ENCODE measurements around the gene MEF2D. TPM values are rescaled to one million over a fixed set of nuclear protein-coding genes. Genes with fewer than 3 reads are reported as not detected.

Gene MEF2D
- total RNA-seq, 4 donors from 2014 or later: 61.7 to 73.5 (median 67.1) TPM

DNA sequence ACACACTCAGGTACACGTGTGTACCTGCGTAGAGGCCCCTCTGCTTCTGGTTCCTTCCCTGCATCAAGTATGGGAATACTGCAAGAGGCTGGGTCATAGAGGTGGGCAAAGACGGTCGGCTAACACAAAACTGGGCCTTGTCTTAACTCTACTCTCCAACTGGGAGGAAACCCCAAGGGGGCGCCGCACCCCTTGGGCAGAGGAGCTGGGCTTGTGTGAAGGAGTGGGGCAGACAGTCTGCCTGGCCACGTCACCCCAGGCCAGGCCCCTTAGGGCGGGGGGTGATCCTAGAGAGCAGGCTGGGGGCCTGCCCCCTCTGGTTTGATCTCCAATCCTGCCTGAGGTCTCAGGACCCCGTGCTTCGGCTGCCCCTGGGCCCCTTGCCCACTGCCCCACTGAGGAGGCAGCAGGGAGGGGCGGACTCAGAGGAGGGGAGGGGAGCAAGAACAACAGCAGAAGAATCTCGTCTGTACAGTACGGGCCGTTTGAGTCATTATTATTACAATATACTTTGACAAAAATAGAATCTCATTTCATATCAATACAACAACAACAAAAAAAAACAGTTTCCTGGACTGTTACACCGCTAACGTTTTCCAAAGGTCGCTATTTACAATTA, 34.7 kb downstream of the MEF2D start:
- DNase-seq (ENCODE audit: low spot score in 2 of 2): peak in 1 of 2 donors; percentile 72
- no peaks in the 10 kb centered on the region for H3K9me3 ChIP-seq
- no peak overlapping the region for H3K4me3 ChIP-seq
- no peaks in the 10 kb centered on the region for H3K27me3 ChIP-seq
- H3K27ac ChIP-seq: peak overlapping the region; percentile 71
- H3K4me1 ChIP-seq: peaks cover 62% of the 10 kb centered on the region
- TF ChIP-seq POLR2AphosphoS5 (IDR thresholded peaks at IDR 0.05) (no peak), EP300 (IDR thresholded peaks at IDR 0.05) (no peak), POLR2A (IDR thresholded peaks at IDR 0.05) (no peak)
- TF ChIP-seq, protein P1, sequence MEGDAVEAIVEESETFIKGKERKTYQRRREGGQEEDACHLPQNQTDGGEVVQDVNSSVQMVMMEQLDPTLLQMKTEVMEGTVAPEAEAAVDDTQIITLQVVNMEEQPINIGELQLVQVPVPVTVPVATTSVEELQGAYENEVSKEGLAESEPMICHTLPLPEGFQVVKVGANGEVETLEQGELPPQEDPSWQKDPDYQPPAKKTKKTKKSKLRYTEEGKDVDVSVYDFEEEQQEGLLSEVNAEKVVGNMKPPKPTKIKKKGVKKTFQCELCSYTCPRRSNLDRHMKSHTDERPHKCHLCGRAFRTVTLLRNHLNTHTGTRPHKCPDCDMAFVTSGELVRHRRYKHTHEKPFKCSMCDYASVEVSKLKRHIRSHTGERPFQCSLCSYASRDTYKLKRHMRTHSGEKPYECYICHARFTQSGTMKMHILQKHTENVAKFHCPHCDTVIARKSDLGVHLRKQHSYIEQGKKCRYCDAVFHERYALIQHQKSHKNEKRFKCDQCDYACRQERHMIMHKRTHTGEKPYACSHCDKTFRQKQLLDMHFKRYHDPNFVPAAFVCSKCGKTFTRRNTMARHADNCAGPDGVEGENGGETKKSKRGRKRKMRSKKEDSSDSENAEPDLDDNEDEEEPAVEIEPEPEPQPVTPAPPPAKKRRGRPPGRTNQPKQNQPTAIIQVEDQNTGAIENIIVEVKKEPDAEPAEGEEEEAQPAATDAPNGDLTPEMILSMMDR (IDR thresholded peaks at IDR 0.05): no peak
- peaks cover 57% of the 10 kb centered on the region for H3K36me3 ChIP-seq
- WGBS: 44% methylated on average over 15 of the region's 17 CpGs

DNA sequence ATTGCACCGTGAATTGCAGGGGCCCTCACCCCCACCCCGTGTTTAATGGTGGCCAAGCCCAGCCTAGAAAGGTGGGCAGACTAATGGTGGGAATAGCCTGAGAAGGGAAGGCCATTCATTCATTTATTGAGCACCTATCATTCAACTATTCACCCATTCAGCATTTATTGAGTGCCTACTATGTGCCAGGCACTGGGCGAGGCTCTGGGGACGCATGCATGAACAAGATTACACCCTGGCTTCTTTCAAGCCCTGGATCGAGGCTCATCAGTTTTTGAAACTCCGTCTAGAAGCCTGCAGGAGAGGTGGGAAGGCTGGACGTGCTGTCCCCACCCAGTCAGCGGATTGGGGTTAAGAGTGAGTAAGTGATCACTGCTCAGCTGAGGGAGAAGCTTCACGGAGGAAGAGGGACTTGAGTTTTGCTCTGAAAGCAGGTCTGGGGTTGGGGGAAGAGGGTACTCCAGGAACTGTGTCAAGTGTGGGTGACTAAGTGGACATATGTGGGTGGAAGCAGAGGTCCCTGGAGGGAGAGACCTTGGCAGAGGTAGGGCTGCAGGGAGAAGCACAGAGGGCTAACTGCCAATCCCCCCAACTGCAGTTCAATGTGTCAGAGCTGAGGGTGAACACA, 35.6 kb downstream of the MEF2D start:
- peaks cover 62% of the 10 kb centered on the region for H3K4me1 ChIP-seq
- 65% methylated on average over 9 of the region's 9 CpGs for WGBS
- no peak for DNase-seq (ENCODE audit: low spot score in 2 of 2)
- peak overlapping the region; percentile 71 for H3K27ac ChIP-seq
- no peaks in the 10 kb centered on the region for H3K27me3 ChIP-seq
- no peak overlapping the region for H3K4me3 ChIP-seq
- no peaks in the 10 kb centered on the region for H3K9me3 ChIP-seq
- TF ChIP-seq POLR2A (IDR thresholded peaks at IDR 0.05): no peak
- no peak for TF ChIP-seq EP300 (IDR thresholded peaks at IDR 0.05)
- TF ChIP-seq, protein P1 (IDR thresholded peaks at IDR 0.05): no peak
- TF ChIP-seq POLR2AphosphoS5 (IDR thresholded peaks at IDR 0.05): no peak
- H3K36me3 ChIP-seq: peaks cover 48% of the 10 kb centered on the region

DNA sequence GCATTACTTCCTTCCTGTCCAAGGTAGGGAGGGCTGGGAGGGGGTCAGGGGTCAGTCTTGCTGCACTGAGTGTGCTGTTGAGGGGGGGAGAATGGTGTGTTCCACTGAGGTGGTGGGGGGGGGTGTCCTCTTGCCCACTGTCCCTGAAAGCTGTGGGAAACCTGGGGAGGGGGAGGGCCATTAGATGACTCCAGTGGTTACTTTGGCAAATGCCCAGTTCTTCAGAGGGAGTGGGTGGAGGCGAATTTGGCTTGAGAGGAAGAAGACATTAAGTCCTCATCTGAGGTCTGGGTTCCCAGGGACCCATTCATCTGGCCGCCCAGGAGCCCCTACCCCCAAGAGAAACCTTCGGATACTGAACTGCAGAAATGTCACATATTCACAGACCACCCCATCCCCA, 36.2 kb downstream of the MEF2D start:
- Histone ChIP-seq H3K4me1 (peaks cover 62% of the 10 kb centered on the region), H3K27me3 (no peaks in the 10 kb centered on the region), H3K9me3 (no peaks in the 10 kb centered on the region), H3K4me3 (no peak overlapping the region), H3K36me3 (peaks cover 42% of the 10 kb centered on the region), H3K27ac (peak overlapping the region; percentile 71)
- DNase-seq (ENCODE audit: low spot score in 2 of 2): peak in 1 of 2 donors; percentile 64
- TF ChIP-seq EP300 (IDR thresholded peaks at IDR 0.05): no peak
- TF ChIP-seq, protein P1 (IDR thresholded peaks at IDR 0.05): no peak
- no peak for TF ChIP-seq POLR2A (IDR thresholded peaks at IDR 0.05)
- TF ChIP-seq POLR2AphosphoS5 (IDR thresholded peaks at IDR 0.05): no peak
- 49% methylated on average over 3 of the region's 3 CpGs for WGBS

DNA sequence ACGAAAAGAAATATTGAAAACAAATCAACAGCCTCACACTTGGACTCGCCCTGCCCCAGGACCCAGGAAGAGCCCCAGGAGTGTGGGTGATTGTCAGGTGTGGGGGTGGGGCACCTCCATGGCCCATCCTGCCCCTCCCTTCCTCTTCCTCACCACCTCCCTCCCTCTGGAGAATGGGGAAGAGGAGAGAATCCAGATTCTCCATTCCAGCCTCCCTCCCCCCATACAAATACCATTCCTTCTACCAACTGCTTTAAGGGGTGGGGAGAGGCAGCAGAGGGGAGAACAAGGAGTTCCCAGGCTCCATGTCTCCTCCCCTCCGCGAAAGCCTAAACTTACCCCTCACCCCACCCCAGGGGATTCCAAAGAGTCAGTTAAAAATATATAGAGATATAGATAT, 36.7 kb downstream of the MEF2D start:
- WGBS: 42% methylated on average over 4 of the region's 4 CpGs

More for the DNA sequence above, 36.7 kb downstream of the MEF2D start:
- TF ChIP-seq, protein P1 (IDR thresholded peaks at IDR 0.05): no peak
- peak; percentile 57 for TF ChIP-seq EP300 (IDR thresholded peaks at IDR 0.05)
- H3K27ac ChIP-seq: peak overlapping the region; percentile 71
- no peak overlapping the region for H3K4me3 ChIP-seq
- H3K9me3 ChIP-seq: no peaks in the 10 kb centered on the region
- peak in 1 of 2 donors; percentile 61 for DNase-seq (ENCODE audit: low spot score in 2 of 2)
- H3K36me3 ChIP-seq: peaks cover 37% of the 10 kb centered on the region
- H3K4me1 ChIP-seq: peaks cover 62% of the 10 kb centered on the region
- no peaks in the 10 kb centered on the region for H3K27me3 ChIP-seq

Measured in suprapubic skin (tissue), 4 donors.